ENCODE results near the gene AP3S2.

Gene AP3S2

DNA sequence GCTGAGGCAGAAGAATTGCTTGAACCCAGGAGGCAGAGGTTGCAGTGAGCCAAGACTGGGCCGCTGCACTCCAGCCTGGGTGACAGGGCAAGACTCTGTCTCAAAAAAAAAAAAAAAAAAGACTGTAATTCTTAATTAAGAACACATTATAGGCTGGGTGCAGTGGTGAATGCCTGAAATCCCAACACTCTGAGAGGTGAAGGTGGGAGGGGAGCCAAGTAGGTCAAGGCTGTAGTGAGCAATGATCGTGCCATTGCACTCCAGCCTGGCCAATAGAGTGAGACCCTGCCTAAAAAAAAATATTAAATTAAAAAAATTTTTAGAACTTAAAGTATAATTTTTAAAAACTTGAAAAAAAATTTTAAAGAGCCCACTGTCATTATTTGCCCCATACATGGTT lies 32.4 kb upstream of the AP3S2 start:
- H3K27me3 ChIP-seq (ENCODE audit: insufficient read depth, low read depth): no peaks in the 10 kb centered on the region
- no peaks in the 10 kb centered on the region for H4K20me1 ChIP-seq (ENCODE audit: insufficient read depth)
- no peak overlapping the region for H3K27ac ChIP-seq
- no peak overlapping the region for H3K4me3 ChIP-seq (IDR thresholded peaks at IDR 0.05; ENCODE audit: insufficient read depth, low read depth, low read length)
- no peaks in the 10 kb centered on the region for H3K36me3 ChIP-seq (ENCODE audit: insufficient read depth)
- H3K4me2 ChIP-seq: no peak overlapping the region
- no peaks in the 10 kb centered on the region for H3K4me1 ChIP-seq (ENCODE audit: low read depth, poor library complexity, severe bottlenecking)
- H3K79me2 ChIP-seq (ENCODE audit: insufficient read depth, low read depth): no peaks in the 10 kb centered on the region
- no peak overlapping the region for H3K9ac ChIP-seq
- TF ChIP-seq, protein P1, sequence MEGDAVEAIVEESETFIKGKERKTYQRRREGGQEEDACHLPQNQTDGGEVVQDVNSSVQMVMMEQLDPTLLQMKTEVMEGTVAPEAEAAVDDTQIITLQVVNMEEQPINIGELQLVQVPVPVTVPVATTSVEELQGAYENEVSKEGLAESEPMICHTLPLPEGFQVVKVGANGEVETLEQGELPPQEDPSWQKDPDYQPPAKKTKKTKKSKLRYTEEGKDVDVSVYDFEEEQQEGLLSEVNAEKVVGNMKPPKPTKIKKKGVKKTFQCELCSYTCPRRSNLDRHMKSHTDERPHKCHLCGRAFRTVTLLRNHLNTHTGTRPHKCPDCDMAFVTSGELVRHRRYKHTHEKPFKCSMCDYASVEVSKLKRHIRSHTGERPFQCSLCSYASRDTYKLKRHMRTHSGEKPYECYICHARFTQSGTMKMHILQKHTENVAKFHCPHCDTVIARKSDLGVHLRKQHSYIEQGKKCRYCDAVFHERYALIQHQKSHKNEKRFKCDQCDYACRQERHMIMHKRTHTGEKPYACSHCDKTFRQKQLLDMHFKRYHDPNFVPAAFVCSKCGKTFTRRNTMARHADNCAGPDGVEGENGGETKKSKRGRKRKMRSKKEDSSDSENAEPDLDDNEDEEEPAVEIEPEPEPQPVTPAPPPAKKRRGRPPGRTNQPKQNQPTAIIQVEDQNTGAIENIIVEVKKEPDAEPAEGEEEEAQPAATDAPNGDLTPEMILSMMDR (conservative IDR thresholded peaks at IDR 0.05; ENCODE audit: low read depth, low read length): no peak
- no peak overlapping the region for H2AFZ ChIP-seq (ENCODE audit: low read depth)

DNA sequence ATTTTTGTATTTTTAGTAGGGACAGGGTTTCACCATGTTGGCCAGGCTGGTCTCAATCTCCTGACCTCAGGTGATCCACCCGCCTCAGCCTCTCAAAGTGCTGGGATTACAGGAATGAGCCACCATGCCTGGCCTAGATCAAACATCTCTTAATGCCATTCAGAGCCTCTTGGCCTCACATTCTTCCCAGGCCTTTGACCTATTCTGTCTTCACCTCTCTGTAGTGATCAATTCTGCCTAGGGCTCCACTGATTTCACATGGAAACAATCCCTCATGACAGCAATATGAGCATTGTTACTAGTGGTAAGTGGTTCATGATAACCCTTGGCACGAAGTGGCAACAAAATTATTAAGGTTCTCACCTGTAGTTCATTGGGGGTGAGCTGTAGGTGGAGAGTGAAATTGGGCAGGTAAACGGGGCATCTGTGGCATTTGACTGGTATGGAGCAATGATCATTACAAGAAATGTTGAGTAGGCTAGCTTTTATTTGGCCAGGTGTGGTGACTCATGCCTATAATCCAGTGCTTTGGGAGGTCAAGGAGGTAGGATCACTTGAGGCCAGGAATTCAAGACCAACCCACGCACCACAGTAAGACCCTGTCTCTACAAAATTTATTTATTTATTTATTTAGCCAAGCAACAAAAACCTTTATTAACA lies 23.8 kb upstream of the AP3S2 start:
- Histone ChIP-seq H3K4me3 (IDR thresholded peaks at IDR 0.05; ENCODE audit: insufficient read depth, low read depth, low read length) (no peak overlapping the region), H3K27me3 (ENCODE audit: insufficient read depth, low read depth) (no peaks in the 10 kb centered on the region), H3K4me2 (no peak overlapping the region), H3K79me2 (ENCODE audit: insufficient read depth, low read depth) (no peaks in the 10 kb centered on the region), H3K9ac (no peak overlapping the region), H3K27ac (no peak overlapping the region), H4K20me1 (ENCODE audit: insufficient read depth) (no peaks in the 10 kb centered on the region), H3K36me3 (ENCODE audit: insufficient read depth) (no peaks in the 10 kb centered on the region), H2AFZ (ENCODE audit: low read depth) (no peak overlapping the region), H3K4me1 (ENCODE audit: low read depth, poor library complexity, severe bottlenecking) (no peaks in the 10 kb centered on the region)
- TF ChIP-seq, protein P1 (conservative IDR thresholded peaks at IDR 0.05; ENCODE audit: low read depth, low read length): no peak

DNA sequence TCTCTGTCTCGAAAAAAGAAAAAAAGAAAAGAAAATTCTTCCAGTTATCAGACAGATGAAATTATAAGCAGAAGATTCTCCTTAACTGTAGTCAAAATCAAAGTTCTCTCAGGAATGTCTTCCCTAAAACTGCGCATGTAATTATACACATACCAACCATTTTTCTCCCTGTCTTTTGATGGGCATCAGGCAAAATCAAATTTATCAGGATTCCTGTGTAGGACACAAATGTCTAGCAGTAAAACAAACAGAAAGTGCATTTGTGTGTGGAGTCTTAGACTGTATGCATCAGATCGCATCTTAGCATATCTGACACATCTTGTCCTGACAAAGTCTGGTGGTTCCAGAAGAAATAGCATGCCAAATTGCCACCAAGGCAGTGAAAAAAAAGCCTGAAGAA lies 22.9 kb upstream of the AP3S2 start:
- Histone ChIP-seq H3K9ac (no peak overlapping the region), H3K27ac (no peak overlapping the region), H3K4me1 (ENCODE audit: low read depth, poor library complexity, severe bottlenecking) (no peaks in the 10 kb centered on the region), H3K36me3 (ENCODE audit: insufficient read depth) (no peaks in the 10 kb centered on the region), H4K20me1 (ENCODE audit: insufficient read depth) (no peaks in the 10 kb centered on the region), H3K27me3 (ENCODE audit: insufficient read depth, low read depth) (no peaks in the 10 kb centered on the region), H3K4me2 (no peak overlapping the region), H3K79me2 (ENCODE audit: insufficient read depth, low read depth) (no peaks in the 10 kb centered on the region), H3K4me3 (IDR thresholded peaks at IDR 0.05; ENCODE audit: insufficient read depth, low read depth, low read length) (no peak overlapping the region), H2AFZ (ENCODE audit: low read depth) (no peak overlapping the region)
- TF ChIP-seq, protein P1 (conservative IDR thresholded peaks at IDR 0.05; ENCODE audit: low read depth, low read length): no peak

DNA sequence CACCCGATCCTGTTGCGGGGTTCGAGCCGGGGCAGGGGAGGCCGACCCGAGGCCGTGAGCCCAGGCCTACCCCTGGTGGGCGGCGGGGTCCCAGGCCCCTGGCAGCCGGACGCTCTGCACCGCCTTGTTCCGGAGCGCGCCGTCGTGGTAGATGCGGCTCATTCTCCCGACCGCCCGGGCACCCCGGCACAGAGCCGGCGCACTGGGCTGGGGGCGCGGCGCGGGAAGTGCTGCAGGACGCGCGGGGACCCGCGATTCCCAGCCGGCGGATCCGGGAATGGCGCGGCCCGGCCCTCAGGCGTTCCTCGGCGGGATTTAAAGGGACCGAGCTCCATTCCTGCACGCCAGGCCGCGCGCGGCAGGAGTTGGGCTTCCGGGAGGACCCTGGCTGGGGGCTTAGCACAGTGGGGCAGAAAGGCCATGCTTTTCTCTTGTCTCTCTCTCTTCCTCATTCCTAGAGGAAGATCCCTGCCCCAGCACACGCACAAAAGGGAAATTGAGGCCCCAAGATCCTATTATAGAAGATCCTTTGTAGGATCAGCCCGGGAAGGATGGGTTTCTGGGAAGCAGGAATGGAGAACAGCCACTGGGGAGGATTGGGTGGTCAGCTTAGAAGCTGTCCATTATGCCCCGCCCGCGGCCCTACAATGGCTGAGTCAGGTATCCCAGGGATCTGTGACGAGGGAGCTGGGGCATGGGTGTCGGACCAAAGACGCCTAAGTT lies 19.0 kb upstream of the AP3S2 start, which contains the start of gene ARPIN:
Gene ARPIN (minus strand): TSS at position 279 of the 723 bp plus-strand sequence. CDS start 117 bp downstream, at position 162.
- no peaks in the 10 kb centered on the region for H3K79me2 ChIP-seq (ENCODE audit: insufficient read depth, low read depth)
- H3K27me3 ChIP-seq (ENCODE audit: insufficient read depth, low read depth): no peaks in the 10 kb centered on the region
- H3K4me1 ChIP-seq (ENCODE audit: low read depth, poor library complexity, severe bottlenecking): no peaks in the 10 kb centered on the region
- no peak within 1 kb of the TSS for H2AFZ ChIP-seq (ENCODE audit: low read depth)
- no peak within 1 kb of the TSS for H3K4me3 ChIP-seq (IDR thresholded peaks at IDR 0.05; ENCODE audit: insufficient read depth, low read depth, low read length)
- H3K27ac ChIP-seq: no peak within 1 kb of the TSS
- H3K36me3 ChIP-seq (ENCODE audit: insufficient read depth): no peaks in the 10 kb centered on the region
- TF ChIP-seq, protein P1 (conservative IDR thresholded peaks at IDR 0.05; ENCODE audit: low read depth, low read length): no peak
- no peak within 1 kb of the TSS for H3K4me2 ChIP-seq
- H3K9ac ChIP-seq: no peak within 1 kb of the TSS
- no peaks in the 10 kb centered on the region for H4K20me1 ChIP-seq (ENCODE audit: insufficient read depth)
